Measurements from ENCODE around the gene B3GALT4.

GRCh38 chr6:33248932-33249731 is 27.8 kb upstream of the B3GALT4 start:
- TF ChIP-seq CTCF (IDR thresholded peaks at IDR 0.05) (no peak), EZH2 (IDR thresholded peaks at IDR 0.05; ENCODE audit: borderline replicate concordance, insufficient read depth, low read depth, low read length, poor library complexity, severe bottlenecking) (no peak)

All from B cell (primary cell).